Measurements from ENCODE around the gene GRM4.

The GRM4 gene

DNA sequence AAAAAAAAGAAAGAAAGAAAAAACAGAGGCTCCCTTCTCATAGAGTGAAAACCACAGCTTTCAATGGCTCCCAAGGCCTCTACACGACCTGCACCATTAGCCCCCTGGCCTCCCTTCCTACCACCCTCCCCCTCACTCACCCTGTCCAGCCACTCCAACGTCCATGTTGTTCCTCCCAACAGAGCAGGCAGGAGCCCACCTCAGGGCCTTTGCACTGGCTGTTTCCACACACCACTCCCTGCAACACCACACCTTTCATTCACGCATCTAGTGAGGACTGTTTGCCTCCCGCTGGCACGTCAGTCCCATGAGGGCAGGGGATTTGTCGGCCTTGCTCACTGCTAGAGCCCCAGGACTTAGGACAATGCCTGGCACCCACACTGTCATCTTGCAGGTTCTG lies 39.5 kb downstream of the GRM4 start:
- DNase-seq = no peak

DNA sequence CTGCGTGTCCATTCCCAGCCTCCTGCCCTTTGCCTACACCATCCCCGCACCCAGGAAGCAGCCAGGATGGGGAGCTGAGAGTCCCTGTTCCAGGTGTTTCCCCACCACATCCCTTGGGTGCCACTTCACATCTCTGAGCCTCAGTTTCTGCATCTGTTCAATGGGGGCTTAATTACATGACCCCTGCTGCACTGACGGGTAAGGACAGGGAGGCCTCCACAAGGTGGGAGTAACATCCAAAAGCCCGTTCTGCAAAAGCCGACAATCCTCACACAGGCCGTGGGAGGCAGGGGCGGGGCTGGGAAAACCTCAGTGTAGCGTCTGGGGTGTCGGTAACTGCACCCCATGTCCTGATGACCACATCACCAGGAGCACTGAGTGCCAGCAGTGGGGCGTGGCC lies 41.3 kb downstream of the GRM4 start:
- no peak for DNase-seq

DNA sequence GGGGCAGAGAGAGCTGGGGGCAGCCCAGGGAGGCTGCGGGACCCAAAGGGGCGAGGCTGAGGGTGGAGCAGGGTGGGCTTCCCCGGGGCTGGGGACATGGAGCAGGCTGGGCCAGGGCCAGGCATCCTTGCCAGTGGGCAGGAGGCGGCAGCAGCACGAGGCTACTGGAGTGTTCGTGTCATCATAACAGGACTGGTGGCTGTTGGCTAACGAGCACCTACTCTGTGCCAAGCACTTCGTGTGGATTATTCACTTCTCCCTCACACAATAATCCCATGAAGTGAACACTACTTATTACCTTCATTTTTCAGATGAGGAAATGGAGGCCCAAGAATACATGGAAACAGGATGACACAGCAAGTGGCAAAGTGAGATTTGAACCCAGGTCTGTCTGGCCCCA lies 41.7 kb downstream of the GRM4 start:
- no peak for DNase-seq

DNA sequence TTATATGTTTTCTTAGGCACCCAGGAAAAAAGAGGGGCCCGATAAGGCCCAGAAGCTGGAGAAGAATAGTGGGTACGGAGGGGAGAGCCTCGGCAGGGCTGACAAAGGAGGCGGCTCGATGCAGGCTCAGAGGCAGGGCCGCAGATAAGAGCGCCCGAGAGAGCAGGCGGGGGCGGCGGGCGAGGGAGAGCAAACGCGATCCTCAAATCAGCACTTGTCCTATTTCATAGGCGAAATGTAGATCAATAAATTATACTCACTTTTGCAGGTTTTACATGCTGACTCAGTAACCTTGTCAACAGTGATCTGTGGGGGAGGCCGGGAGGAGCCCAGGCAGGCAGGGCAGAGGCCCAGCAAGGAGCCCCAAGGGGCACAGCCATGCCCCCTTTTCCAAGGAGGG lies 42.6 kb downstream of the GRM4 start:
- no peak for DNase-seq

DNA sequence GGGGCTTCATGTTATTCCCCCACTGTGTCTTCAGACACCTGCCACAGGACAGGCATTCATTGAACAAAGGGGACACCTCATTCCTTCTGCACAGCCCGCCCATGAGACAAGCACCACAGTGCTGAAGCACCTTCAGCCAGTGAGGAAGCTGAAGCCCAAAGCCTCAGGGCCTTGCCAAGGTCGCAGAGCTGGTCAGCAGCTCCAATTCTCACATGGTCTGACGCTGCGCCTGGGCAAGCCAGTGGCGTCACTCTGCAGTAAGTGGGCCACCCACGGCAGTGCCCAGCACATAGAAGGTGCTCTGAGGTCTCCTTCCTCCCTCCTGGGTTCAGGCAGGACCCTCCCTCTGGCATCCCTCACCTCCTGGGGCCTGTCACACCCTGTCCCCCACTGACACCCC lies 43.2 kb downstream of the GRM4 start:
- DNase-seq = no peak

DNA sequence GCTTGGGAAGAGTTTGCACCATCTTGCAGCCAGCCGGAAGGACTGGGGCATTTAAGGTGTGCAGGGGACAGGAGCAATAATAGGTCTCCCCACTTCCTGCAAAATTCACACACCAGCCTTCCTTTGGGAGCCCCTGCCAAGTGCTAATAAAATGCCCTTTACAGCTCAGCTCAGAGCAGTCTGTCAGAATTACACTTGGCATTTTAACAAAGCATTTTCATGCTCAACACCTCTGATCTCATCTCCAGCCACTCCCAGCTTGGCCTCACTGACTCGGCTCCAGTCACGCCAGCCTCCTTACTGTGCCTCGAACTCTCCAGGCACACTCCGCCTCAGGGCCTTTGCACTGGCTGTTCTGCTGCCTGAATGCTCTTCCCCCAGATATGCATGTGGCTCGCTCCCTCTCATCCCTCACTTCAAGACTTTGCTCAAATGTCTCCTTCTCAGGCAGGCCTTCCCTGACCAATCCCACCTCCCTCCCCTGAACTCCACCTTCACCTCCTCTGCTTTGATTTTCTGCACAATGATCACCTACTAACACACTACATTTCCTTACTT lies 43.7 kb downstream of the GRM4 start:
- no peak for DNase-seq

DNA sequence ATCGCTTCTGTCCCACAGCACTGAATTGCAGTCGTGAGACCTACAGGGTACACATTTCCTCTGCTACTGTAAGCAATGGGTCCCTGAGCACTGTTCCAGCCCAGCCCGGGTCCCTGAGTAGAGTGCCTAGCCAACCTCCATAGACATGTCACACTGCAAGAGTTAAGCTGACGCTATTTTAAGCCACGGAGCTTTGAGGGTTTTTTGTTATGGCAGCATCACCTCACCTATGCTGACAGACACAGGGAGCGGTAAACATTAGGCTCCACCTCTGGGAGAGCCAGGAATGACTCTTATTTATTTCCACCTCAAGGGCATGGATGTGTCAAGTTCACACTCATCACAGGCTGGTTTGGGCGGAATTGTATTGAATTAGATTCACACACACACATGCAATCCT lies 45.1 kb downstream of the GRM4 start:
- no peak for DNase-seq

DNA sequence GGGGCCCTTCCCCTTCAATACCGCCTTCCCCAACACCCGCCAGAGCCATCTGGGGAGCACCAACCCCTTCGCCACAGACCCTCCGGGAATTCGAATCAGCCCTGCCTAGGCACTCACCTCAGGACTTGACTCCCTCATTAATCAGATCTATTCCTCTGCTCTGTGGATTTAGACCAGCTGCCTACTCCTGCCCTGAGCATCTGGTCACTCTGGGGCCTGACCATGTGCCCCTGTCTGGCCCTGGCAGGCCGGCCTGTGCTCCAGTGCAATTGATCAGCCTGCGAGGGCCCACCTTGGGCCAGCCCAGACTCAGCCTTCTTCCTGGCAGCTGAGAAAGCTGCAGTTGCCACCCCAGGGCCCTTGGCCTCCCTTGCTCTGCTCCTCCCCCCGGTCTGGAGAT lies 46.0 kb downstream of the GRM4 start:
- no peak for DNase-seq

DNA sequence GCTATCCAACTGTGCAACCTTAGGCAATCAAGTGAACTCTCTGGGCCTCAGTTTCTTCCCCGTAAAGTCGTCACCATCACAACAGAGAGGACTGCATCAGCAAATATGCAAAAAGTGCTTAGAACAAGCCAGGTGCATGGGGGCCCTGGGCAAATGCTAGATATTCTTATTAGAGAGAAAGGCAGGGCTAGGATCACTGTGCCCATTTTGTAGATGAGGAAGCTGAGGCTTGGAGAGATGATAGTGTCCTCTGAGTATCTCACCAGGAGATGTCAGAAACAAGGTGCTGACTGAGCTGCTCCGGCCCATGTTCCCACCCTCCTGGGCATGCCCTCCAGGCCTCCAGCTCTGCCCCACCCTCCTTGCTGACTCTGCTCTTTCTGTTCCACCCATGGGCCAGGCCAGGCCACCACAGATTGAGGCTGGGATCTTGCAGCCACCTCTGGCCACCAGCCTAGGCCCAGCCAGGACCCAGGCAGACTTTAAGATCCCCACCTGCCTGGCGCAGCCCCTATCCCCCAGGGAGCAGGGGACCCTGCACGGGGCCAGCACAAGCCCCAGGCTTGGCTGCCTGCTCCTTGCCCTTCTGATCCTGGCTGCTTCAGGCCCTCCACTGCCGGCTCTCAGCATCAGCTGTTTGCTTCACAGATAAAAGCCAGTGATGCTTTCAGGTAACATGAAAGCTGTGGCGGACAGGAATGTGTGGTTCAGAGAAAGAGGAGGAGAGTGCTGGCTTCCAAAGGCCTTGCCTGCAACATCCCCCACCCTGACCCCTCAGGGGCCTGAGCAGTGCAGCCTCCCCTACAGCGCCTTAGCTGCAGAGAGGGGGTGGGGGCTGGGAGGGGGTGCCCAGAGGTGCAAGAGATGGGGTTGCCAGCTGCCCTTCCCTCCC lies 47.6 kb downstream of the GRM4 start:
- no peak for DNase-seq

DNA sequence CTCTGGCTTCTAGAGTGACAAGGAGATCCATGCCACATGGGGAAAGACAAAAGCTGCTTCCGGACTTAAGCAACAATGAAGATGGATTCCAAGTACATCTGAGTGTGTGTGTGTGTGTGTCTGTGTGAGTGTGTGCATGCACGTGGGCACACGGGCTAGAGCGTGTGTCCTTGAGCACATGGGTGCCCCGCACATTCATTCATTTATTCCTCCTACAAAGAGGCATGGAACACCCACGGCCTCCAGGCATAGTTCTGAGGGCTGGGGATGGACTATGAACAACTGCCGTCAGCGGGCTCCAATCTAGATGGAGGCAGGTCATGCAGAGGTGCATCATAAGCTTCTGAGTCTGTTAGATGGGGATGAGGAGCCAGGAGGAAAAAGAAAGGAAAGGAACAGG lies 49.1 kb downstream of the GRM4 start:
- no peak for DNase-seq

DNA sequence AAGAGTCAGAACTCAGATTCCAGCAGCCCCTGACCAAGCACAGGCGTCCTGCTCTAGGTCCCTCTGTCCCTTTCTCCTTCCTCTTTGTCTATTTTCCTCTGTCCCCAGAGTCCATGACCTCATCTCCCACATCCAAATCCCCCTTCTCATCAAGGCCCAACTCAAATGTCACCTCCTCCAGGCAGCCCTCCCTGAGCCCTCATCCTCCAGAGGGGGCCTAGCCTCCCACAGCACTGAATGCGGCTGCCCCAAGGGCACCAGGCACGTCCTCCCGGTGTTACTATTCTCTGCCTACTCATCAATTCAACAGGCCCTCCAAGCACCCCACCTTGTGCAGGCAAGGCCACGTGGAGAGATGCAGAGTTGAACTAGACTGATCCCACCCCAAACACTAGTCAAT lies 49.7 kb downstream of the GRM4 start:
- DNase-seq = no peak

DNA sequence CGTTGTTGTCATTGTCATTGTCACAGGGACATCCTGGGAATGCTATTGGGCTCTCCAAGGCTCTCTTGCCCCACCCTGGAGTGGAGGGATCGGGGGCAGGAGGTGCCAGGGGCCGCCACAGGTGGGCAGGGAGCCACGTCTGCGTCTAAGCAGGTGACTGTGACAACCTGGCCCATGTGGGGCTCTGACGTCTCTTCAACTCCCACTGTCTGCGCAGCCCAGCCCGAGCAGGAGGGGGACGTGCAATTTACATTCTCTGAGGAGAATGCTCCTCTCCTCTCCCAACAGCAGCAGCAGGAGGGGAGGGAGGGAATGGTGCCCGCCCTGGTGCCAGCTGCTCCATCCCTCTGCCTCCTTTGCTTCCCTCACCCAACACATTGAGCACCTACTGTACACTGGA lies 50.1 kb downstream of the GRM4 start:
- no peak for DNase-seq

DNA sequence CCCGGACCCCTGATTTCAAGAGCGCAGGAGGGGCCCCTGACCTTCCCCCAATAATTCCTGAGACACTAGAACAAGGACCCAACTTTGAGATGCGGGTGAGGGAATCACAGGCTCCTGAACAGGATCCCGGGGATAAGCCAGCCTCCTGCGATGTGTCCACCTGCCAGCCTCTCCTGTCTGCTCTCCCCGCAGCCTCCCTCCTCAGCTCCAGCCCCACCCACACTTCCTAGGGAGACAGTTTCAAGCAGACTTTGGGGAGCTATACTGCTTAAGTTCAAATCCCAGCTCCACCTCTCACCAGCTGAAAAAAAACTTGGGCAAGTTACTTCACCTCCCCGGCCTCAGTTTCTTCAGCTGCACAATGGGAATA lies 50.8 kb downstream of the GRM4 start:
- DNase-seq = no peak

DNA sequence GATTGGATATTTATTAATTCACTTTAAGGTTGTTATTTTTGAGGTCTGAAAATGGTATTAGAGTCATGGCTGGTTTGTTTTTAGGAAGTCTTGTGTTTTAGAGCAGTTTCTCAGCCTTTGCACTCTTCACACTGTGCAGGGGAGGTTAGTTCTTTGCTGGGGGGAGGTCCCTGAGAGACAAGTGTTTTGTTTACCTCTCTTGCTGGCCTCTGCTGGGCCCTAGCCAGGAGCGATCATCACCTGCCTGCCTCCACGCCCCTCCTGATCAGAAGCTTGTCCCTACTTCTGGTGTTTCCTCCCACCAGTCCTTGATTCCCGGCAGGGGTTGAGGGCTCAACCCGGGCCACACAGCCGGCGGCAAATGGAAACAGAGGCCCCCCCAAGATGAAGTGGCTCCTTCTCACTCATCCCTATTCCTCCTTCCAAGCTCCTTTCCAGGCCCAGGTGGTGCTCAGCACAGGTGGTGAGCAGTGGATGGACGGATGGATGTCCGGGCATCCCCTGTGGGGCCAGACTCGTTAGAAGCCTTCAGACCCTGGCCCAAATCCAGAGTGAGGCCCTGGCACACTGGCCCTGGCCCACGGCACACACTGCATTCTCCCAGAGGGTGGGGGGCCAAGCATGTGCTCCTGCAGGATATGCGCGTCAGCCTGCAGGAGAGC lies 51.3 kb downstream of the GRM4 start:
- DNase-seq = no peak

DNA sequence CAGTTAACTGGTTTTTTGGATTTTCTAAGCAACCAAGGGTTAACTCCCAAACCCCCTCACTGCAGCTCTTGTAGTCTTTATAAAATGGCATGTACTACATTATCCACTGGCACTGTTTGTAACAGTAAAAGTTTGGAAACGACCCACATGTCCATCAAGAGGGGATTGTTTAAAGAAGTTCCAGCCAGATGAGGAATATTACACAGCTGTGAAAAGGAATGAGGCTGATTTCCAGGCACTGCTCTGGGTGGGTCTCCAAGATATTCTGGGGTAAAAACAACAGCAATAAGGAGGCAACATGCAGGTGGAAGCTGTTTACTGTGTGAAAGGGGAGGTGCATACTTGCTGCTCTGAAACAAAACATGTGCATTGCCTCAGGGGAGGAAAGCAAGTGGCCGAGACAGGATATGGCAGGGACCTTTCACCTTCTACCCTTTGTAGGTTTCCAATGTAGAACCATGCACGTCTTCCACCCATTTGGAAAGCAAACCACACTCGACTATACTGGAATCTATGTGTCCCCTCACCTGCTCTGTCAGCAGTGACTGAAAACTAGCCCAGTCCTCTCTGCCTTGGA lies 51.9 kb downstream of the GRM4 start:
- no peak for DNase-seq

DNA sequence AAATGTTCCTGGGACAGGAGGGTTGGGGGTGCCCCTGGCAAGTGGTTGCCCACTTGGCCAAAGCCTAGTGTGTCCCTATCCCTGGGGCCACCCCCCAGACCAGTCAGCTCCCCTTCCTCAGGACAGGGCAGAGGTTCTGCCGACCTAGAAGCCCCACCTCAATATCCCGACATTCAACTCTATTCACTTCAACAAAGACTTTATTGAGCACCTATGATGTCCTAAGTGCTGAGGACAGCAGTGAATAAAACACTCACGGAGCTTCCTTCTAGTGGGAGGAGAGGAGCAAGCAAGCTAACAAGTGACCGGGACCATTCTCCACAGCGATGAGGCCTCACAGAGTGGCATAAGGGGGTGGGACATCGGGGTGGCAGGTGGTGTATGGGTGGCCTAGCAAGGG lies 52.7 kb downstream of the GRM4 start:
- DNase-seq = no peak

DNA sequence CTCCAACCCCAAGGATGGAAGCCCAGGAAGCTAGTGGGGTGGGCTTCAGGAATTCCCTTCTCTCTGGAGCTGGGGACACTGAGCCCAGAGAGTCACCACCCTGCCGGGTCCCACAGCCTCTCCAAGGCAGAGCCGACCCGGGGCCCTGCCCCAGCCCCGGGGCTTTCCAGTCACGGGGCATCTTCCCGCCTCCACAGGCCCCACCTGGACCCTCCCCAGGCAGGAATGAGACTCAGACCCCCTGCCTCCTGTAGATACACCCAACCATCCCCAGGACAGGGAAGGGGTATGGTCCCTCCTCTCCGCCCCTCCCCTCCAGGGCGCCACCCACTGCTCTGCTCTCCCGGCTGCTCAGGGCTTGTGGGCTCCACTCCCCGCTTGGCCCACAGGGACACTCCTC lies 53.3 kb downstream of the GRM4 start:
- no peak for DNase-seq

DNA sequence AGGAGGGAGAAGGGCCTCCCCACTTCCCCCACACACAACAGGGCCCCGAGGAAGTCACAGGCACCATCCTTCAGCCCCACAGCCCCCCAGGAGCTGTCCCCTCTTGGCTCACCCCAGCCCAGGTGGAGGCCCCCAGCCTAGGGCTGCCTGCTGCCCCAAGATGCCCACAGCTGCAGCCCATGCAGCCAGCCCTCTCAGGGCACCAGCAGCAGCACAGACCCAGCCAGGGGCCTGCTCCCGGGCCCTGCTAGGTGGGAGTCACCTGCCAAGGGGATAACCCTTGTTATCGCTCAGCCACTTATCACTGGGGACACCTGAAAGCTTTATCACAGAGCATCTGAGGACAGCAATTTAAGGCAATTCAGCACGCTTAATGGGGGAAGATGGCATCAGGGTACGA lies 55.0 kb downstream of the GRM4 start:
- DNase-seq = no peak

DNA sequence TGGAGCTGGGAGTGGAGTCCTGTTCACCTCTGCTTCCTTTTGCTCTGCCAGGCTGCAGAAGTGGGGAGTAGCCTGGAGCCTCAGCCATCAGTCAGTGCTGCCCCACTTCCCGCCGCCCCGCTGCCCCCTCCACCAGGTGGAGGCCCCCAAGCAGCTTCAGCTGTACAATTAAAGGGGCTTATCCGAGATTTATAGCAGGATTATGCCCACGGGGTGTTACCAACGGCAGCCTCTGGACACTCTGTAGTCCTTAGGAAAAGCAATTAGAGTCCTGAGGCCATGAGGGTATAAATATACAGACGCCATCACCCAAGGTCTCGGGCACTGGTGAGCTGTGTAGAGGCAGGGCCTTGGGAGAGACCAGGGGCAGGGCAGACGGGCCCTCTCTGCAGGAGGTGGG lies 55.4 kb downstream of the GRM4 start:
- no peak for DNase-seq

DNA sequence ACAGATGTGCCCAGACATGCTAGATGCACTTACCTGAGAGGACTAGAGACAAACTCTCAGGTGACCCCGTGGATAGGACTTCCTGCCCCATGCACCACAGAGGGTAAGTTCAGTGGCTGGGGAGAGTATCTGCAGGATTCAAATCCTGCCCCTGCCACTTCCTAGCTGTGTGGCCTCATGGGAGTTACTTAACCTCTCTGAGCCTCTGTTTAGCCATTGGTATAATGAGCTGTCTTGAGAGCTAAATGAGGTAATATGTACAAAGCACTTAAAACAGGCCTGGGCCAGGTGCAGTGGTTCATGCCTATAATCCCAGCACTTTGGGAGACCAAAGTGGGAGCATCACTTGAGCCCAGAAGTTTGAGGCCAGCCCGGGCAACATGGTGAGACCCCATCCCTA lies 59.3 kb downstream of the GRM4 start:
- DNase-seq = no peak

DNA sequence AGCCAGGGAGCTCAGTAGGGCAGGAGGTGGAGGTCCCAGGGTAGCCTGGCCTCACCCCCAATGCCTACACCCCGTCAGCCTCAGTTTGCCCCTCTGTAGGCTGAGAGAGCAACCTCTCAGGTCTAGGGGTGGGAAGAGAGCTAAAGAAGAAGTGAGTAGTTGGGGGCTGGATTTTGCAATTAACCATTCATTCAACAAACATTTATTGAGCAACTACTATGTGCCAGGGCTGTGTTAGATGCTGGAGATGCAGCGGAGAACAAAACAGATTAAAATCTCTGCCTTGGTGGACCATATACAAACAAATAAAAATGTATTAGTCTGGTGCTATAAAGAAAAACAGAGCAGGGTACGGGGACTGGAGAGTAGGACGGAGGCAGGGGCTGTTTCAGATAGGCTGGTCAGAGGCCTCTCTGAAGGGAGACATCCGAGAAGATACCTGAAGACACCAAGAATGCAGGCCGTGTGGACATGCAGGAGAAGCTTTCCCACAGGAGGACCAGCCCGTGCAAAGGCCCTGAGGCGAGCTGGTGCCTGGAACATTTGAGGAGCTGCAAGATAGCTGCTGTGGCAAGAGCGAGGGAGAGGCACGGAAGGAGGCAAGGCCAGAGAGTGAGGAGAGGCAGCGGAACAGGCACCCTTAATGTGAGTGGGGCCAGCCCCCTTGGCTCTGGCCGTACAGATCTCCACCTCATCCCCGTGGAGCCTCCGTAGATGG lies 60.3 kb downstream of the GRM4 start:
- no peak for DNase-seq

DNA sequence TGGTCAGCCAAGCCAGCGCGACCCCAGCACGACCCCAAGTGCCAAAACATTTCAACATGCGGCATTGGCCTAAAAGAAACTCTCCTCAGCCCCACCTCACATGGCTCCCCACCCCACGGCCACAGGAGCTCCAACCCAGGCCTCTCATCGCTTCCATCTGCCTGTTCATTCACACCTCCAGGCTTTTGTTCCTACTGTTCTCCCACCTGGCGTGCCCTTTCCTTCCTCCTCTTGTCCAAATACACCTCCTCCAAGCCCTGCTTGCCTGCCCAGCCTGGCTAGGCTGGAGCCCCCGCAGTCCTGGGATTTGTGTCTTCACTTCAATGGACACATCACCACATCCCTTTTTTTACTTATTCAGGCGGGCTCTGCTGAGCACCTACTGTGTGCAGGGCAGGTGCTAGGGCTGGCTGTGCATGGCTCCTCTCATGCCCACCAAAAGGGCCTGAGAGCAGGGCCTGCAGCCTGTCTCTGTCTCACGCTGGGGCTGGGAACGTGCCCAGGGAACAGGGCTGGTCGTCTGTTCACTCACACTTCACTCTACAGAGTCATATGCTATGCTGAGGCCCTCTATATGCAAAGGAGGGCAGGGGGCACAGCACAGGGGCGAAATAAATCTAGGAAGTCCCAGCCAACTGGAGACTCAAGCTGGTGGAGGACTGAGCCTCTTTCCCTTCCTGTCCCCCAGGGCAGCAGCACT lies 61.1 kb downstream of the GRM4 start:
- DNase-seq = no peak
